GM21447 (cell line): ENCODE data around the gene PTK6.
A peak's percentile ranks its signal among the peaks of the same experiment; 100 is the strongest.
"Not testable (repeated sequence)": the region's sequence is repeated elsewhere in the genome, so short reads cannot be mapped to it uniquely, and the experiment has no call there.

Experiments used
- ATAC-seq: cut with Tn5 transposase; IDR thresholded peaks from one replicate; pipeline ENCODE4 v1.9.1; 2021; ENCODE audit not compliant: unreplicated experiment

PTK6 gene

DNA sequence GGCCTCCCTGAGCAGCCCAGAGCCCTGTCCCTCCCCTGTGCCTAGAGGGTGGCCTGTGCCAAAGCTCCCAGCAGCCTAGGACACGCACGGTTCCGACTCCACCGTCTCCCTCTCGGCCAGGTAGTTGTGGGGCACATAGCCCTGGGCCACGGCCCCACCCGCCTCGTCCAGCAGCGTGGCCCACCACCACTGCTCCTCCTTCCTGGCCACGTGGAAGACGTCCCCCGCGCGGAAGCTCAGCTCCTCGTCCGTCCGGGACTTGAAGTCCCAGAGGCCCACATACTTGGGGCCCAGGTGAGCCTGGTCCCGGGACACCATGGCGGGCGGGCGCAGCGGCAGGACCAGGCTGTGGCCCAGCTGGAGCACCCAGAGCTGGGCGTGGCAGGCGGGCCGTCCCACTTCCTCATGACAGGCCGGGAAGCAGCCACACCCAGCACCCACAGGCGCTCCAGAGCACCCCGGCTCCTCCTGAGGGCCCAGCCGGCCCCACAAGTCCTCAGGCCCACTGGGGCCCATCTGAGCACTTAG lies at the start of gene PTK6:
PTK6 (minus strand) TSS at position 380 of the 528 bp plus-strand sequence; CDS start at position 318, 62 bp downstream.
- peak; percentile 17 for ATAC-seq

GRCh38 chr20:63586797-63587196 lies 49.6 kb upstream of the PTK6 start:
- no peak for ATAC-seq

DNA sequence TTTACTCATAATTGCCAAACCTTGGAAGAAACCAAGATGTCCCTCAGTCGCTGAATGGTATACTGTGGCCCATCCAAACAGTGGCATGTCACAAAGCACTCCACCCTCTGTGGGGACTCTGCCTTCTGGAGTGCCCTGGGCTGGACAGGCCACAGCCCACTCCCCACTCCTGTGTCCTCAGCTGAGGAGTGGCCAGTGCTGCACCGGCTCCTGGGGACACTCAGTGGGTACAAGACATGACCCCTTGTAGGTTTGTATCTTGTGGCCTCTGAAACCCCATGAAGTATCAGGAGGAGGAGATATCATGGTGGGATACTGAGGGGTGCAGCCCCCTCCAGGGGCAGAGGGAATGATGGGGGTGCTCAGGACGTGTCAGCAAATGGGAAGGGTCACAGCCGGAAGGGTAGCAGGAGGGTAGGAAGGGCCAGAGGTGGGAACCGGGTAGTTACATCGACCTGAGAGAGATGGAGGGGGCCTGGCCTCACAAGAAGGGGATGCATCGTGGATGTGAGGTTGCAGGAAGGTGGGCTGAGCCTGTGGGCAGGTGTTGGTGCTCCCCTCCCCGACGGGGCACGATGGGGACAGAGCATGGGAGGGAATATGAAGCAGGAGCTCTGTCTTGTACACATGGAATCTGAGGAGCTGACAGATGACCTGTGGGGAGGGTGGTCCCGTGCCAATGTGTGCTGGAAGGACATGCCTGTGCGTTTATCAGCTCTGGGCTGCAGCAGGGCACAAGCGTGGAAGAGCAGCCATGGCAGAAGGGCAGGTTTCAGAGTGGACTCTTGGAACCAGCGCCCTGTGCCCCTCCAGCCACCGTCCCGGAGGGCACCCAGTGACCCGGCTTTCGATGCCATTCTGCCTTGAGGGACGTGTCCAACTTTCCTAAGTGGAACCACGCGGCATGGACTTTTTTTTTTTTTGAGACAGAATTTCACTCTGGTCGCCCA lies 48.7 kb upstream of the PTK6 start:
- ATAC-seq = no peak

DNA sequence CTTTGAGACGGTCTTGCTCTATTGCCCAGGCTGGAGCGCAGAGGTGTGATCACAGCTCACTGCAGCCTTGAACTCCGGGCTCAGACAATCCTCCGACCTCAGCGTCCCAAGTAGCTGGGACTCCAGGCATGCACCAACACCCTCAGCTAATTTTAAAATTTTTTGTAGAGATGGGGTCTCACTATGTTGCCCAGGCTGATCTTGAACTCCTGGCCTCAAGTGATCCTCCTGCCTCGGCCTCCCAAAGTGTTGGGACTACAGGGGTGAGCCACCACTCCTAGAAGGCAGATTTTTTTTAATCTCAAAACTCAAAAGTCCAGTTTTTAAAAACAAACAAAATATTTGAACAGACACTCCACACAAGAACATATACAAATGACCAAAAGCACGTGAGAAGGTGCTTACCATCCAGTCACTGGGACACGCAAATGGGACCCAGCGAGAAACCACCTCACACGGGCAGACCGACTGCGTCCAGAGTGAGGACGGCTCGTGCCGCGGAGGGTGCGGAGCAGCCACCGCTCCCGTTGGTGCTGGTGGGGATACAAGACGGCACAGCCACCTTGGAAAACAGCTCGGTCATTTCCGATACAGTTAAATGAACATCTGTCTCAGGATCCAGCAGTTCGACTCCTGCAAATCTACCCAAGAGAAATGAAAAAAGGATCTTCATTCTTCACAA lies 45.3 kb upstream of the PTK6 start:
- no peak for ATAC-seq

GRCh38 chr20:63580796-63581461 lies 43.8 kb upstream of the PTK6 start:
- no peak for ATAC-seq

DNA sequence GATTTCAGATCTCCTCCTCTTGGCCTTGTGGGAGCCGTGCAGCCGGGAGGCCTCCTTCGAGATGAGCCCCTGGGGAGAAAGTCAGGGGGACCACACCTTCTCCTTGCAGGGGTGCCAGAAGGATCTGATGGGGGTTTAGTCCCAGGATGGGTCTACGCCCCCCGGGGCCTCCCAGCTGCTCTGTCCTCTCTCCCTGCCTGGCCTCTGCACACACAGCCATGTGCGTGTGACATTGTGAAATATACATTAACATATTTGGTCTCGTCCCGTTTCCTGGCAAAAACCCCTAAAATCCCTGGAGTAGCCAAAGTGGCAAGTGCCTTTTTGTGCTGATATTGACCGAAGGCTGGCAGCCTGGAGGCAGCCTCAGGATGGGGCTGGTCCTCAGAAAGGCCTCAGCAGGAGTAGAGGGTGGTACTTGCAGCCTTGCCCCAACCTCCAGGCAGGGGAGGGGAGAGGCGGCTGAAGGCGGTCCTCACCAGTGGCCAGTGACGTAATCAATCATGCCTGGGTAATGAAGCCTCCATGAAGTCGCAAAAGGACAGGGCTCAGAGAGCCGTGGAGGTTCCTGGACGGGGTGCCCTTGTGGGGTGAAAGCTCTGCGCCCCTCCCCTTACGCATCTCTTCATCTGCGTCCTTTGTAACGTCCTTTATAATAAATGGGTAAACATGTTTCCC lies 42.0 kb upstream of the PTK6 start:
- ATAC-seq = no peak

DNA sequence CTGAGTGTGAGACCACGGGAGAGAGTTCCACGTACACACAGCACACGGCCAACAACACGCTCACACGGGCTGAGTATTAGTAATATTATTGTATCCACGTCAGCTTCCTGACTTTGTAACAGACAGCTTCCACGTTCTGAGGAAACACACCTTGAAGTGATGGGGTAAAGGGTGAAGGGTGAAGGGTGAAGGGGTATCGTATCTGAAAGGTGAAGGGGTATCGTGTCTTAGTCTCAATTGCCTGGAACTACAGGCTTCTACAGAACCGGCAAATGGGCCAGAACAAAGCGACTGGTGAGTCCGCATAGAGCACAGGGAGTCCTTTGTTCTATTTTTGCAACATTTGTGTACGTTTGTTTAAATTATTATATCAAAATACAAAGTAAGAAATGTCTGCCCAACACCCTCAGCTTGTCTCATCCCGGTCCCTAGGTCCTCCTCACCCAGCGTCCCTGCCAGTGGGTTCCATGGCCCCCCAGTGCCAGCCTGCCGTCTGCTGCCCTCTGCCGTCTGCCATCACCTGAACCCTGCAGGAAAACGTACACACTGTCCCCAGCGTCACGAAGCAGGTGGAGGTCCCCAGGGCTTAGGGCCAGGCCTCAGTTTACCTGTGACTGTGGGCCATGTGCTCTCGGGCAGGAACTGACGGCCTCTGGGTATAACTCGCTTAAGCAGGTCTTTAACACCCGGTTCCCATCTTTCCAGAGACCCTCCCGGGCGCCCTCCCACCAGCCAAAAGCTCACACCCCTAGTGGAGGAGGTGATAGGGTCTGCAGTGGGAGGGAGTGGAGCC lies 41.2 kb upstream of the PTK6 start:
- ATAC-seq = no peak

GRCh38 chr20:63577317-63577894 lies 40.2 kb upstream of the PTK6 start:
- ATAC-seq = no peak

GRCh38 chr20:63576311-63576710 lies 39.1 kb upstream of the PTK6 start:
- ATAC-seq = no peak

- ATAC-seq = no peak
Measured at GRCh38 chr20:63574829-63575743, 37.9 kb upstream of the PTK6 start.

GRCh38 chr20:63574156-63574828 lies 37.1 kb upstream of the PTK6 start, which contains the start of gene HELZ2:
HELZ2 (minus strand) TSS chr20:63574239; CDS start chr20:63572385, 1,854 bp downstream.
- ATAC-seq = peak; percentile 73

DNA sequence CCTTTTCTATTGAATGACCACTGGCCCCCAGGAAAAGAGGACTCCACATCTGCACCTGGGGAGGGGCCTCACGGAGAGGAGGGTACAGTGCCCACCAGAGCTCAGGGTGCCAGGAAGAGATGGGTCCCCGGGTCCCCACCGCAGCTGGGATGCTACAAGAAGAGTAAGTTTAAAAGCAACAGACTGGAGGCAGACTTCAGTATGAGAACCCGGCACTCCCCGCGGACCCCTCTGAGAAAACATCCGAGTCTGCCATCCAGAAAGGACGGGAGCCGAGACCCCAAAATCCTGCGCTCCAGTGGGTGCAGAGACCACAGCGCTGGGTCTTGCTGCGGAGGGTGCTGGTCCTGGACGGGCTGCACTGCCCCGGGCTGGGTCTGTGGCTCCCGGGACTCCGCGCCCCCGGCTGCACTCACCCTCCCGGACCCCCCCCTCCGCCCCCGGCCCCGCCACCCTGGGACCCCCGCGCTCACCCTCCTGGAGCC lies 36.5 kb upstream of the PTK6 start:
- ATAC-seq = no peak

GRCh38 chr20:63572788-63573646 lies 35.8 kb upstream of the PTK6 start:
- no peak for ATAC-seq

DNA sequence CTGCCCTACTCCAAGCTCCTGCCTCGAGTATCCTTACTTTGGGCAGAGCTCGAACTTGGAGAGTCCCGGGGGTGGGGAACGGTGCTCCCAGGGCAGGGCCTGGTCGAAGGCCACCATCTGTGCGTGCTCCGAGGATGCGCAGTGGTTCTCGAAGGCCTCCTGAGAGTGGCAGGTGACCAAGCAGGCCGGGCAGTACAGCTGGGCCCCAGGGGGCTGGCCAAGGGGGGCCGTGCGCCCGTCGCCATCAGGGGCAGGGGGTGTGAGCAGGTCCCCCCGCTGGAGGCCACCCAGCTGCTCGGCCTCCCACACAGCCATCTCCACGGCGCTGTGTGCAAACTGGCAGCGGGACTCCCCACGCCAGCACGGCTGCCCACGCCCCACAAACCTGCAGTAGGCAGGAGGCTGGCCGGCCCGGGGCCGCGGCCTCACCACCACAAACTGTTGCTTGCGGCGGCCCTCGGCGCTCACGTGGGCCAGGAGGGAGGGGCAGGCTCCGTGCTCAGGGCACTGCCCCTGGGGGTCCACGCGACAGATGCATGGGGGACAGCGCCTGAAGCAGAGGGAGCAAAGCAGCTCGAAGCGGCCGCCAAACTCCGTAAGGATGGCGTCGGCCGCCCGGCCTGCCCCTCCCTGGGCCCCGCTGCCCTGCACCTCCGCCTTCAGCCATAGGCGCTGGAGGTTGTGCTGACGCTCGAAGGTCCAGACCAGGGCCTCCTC lies 35.1 kb upstream of the PTK6 start:
- ATAC-seq = no peak

DNA sequence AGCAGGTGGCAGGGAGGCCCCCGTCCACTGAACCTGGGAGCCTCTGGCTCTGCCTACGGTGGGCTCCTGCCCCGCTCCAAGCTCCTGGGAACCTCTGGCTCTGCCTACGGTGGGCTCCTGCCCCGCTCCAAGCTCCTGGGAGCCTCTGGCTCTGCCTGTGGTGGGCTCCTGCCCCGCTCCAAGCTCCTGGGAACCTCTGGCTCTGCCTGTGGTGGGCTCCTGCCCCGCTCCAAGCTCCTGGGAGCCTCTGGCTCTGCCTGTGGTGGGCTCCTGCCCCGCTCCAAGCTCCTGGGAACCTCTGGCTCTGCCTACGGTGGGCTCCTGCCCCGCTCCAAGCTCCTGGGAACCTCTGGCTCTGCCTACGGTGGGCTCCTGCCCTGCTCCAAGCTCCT lies 33.9 kb upstream of the PTK6 start:
- not testable (repeated sequence) for ATAC-seq
